ENCODE measurements around the gene FAM81B. TPM values are rescaled to one million over a fixed set of nuclear protein-coding genes. Genes with fewer than 3 reads are reported as not detected.

FAM81B gene
- total RNA-seq, 1 donor from 2014 or later = not detected

DNA sequence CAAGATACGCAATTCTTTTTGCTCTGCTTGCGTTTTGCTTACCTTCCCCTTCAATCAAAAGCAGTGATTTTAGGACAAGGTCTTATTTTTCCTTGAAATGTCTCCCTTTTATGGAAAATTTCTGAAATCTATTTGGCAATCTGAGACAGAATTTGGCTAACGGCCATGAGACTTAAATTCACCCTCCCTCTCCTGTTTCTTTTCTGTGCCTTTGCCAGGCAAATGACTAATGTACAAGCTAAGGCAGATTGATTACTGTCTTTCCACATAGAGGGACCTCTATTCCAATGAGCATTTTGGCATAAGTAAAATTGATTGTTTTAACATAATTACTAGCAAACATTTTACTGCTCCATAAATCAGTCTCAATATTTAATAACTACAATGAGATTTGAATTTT is 31.7 kb downstream of the FAM81B start:
- H3K4me3 Mint-ChIP-seq = no peak overlapping the region
- Histone ChIP-seq H2AFZ (replicated peaks) (no peak overlapping the region), H3F3A (ENCODE audit: low read depth) (no peaks in the 10 kb centered on the region), H3K36me3 (no peaks in the 10 kb centered on the region), H3K4me1 (peaks cover 9% of the 10 kb centered on the region), H3K9ac (no peak overlapping the region), H3K4me2 (no peak overlapping the region), H3K27me3 (no peaks in the 10 kb centered on the region), H4K20me1 (ENCODE audit: low read depth) (no peaks in the 10 kb centered on the region), H3K9me3 (ENCODE audit: low read depth) (no peaks in the 10 kb centered on the region), H3K4me3 (no peak overlapping the region), H3K79me2 (ENCODE audit: low read depth) (no peaks in the 10 kb centered on the region), H3K27ac (no peak overlapping the region)
- TF ChIP-seq EZH2 (IDR thresholded peaks at IDR 0.05) = no peak
- no peak for TF ChIP-seq EZH2phosphoT487 (IDR thresholded peaks at IDR 0.05)
- TF ChIP-seq, protein P1, sequence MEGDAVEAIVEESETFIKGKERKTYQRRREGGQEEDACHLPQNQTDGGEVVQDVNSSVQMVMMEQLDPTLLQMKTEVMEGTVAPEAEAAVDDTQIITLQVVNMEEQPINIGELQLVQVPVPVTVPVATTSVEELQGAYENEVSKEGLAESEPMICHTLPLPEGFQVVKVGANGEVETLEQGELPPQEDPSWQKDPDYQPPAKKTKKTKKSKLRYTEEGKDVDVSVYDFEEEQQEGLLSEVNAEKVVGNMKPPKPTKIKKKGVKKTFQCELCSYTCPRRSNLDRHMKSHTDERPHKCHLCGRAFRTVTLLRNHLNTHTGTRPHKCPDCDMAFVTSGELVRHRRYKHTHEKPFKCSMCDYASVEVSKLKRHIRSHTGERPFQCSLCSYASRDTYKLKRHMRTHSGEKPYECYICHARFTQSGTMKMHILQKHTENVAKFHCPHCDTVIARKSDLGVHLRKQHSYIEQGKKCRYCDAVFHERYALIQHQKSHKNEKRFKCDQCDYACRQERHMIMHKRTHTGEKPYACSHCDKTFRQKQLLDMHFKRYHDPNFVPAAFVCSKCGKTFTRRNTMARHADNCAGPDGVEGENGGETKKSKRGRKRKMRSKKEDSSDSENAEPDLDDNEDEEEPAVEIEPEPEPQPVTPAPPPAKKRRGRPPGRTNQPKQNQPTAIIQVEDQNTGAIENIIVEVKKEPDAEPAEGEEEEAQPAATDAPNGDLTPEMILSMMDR (IDR thresholded peaks at IDR 0.05) = no peak
- no peaks in the 10 kb centered on the region for H3K9me3 Mint-ChIP-seq
- no peak overlapping the region for H3K27ac Mint-ChIP-seq
- peaks cover 6% of the 10 kb centered on the region for H3K4me1 Mint-ChIP-seq
- no peaks in the 10 kb centered on the region for H3K27me3 Mint-ChIP-seq (ENCODE audit: insufficient read depth, low read depth)
- no peak for DNase-seq (ENCODE audit: low spot score)
- H3K36me3 Mint-ChIP-seq = no peaks in the 10 kb centered on the region

DNA sequence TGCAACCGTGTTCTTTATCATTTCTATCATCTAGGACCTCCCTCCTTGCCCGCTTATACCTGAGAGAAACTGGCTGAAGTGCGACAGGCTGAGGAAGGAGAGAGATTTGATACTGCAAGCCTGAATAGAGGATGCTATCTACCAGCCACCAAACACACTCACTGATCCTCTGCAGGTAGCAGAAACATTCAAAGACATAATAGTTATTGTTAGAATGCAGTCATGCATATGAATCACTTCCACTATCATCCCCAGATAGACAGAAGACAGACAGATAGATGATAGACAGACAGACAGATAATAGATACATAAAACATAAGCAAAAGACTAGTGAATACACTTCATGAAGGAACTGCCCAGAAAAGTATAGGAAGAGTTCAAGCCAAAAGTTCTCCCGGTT is 32.9 kb downstream of the FAM81B start:
- peak overlapping the region; percentile 2 for H2AFZ ChIP-seq (replicated peaks)
- peaks cover 9% of the 10 kb centered on the region for H3K4me1 ChIP-seq
- H3K79me2 ChIP-seq (ENCODE audit: low read depth) = no peaks in the 10 kb centered on the region
- no peak overlapping the region for H3K4me2 ChIP-seq
- H3K27me3 ChIP-seq = no peaks in the 10 kb centered on the region
- Mint-ChIP-seq H3K36me3 (no peaks in the 10 kb centered on the region), H3K4me1 (peaks cover 6% of the 10 kb centered on the region), H3K9me3 (no peaks in the 10 kb centered on the region), H3K4me3 (no peak overlapping the region), H3K27ac (no peak overlapping the region), H3K27me3 (ENCODE audit: insufficient read depth, low read depth) (no peaks in the 10 kb centered on the region)
- no peak overlapping the region for H3K27ac ChIP-seq
- no peaks in the 10 kb centered on the region for H4K20me1 ChIP-seq (ENCODE audit: low read depth)
- TF ChIP-seq, protein P1 (IDR thresholded peaks at IDR 0.05) = no peak
- TF ChIP-seq EZH2 (IDR thresholded peaks at IDR 0.05) (no peak), EZH2phosphoT487 (IDR thresholded peaks at IDR 0.05) (no peak)
- H3F3A ChIP-seq (ENCODE audit: low read depth) = no peaks in the 10 kb centered on the region
- H3K36me3 ChIP-seq = no peaks in the 10 kb centered on the region
- no peaks in the 10 kb centered on the region for H3K9me3 ChIP-seq (ENCODE audit: low read depth)
- no peak overlapping the region for H3K9ac ChIP-seq
- DNase-seq (ENCODE audit: low spot score) = no peak
- no peak overlapping the region for H3K4me3 ChIP-seq

DNA sequence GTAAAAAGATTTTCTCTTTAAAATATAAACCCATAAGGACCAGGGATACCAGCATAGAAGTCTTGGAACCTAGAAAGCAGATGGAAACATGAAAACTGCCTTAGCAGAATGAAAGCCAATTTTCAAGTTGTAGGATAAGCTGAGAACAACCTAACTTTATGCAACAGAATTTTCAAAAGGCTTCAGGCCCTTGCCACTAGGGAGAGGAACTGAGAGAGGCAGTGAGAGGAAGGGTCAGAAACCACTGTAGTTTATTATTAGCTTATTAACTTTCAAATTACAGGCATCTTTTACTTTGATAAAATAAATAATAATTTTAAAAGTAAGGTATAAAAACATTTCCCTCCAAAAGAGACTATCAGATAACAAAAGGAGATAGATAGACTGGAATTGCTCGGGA is 33.4 kb downstream of the FAM81B start:
- Histone ChIP-seq H3K79me2 (ENCODE audit: low read depth) (no peaks in the 10 kb centered on the region), H4K20me1 (ENCODE audit: low read depth) (no peaks in the 10 kb centered on the region), H3K27me3 (no peaks in the 10 kb centered on the region), H3K4me1 (peaks cover 9% of the 10 kb centered on the region), H3F3A (ENCODE audit: low read depth) (no peaks in the 10 kb centered on the region), H3K27ac (no peak overlapping the region), H3K9me3 (ENCODE audit: low read depth) (no peaks in the 10 kb centered on the region), H3K4me2 (no peak overlapping the region), H2AFZ (replicated peaks) (no peak overlapping the region), H3K4me3 (no peak overlapping the region), H3K36me3 (no peaks in the 10 kb centered on the region), H3K9ac (no peak overlapping the region)
- Mint-ChIP-seq H3K4me1 (peaks cover 6% of the 10 kb centered on the region), H3K27me3 (ENCODE audit: insufficient read depth, low read depth) (no peaks in the 10 kb centered on the region), H3K9me3 (no peaks in the 10 kb centered on the region), H3K36me3 (no peaks in the 10 kb centered on the region), H3K4me3 (no peak overlapping the region), H3K27ac (no peak overlapping the region)
- no peak for DNase-seq (ENCODE audit: low spot score)
- TF ChIP-seq EZH2 (IDR thresholded peaks at IDR 0.05) = no peak
- TF ChIP-seq, protein P1 (IDR thresholded peaks at IDR 0.05) = no peak
- TF ChIP-seq EZH2phosphoT487 (IDR thresholded peaks at IDR 0.05) = no peak

All from neural progenitor cell (in vitro differentiated cells).